Measurements from ENCODE around the gene ADCY5.

GRCh38 chr3:123262868-123263267 is 186.0 kb downstream of the ADCY5 start:
- no peak for TF ChIP-seq CTCF (conservative IDR thresholded peaks at IDR 0.05)
- TF ChIP-seq EZH2 (IDR thresholded peaks at IDR 0.05; ENCODE audit: low read depth): no peak
